ENCODE measurements around the gene P2RY14. TPM values are rescaled to one million over a fixed set of nuclear protein-coding genes. Genes with fewer than 3 reads are reported as not detected.

P2RY14 gene
- total RNA-seq, 2 donors from 2014 or later, result 1.7 to 2.9 TPM

DNA sequence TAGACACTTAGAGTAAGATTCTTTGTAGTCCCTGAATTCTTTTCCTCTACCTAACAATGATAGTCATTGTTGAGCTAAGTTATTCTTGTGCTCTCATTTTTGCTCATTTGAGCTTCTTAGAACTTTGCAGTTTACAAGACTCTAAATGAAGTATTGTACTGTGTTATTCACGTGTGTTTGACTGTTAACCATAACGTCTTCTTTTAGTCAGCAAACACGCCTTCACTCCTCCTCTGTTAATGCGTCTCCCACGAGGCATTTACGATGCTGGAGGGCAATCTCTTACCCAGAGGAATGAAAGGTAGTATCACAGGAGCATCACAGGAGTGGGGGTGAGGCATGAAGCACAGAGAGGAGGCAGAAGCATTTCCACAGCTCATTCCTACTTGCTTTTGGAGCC lies 14.8 kb upstream of the P2RY14 start:
- no peak overlapping the region for H3K27ac ChIP-seq
- no peak for DNase-seq
- H3K9me3 ChIP-seq, result no peaks in the 10 kb centered on the region
- no peaks in the 10 kb centered on the region for H3K36me3 ChIP-seq
- no peaks in the 10 kb centered on the region for H3K4me1 ChIP-seq
- H3K9ac ChIP-seq (ENCODE audit: low read depth in 2 of 2, low read length in 2 of 2), result no peak overlapping the region
- H3K4me3 ChIP-seq, result no peak overlapping the region
- intact Hi-C loops (cut with DNase I), result no loop called here
- no peaks in the 10 kb centered on the region for H3K27me3 ChIP-seq
- TF ChIP-seq, protein P1, sequence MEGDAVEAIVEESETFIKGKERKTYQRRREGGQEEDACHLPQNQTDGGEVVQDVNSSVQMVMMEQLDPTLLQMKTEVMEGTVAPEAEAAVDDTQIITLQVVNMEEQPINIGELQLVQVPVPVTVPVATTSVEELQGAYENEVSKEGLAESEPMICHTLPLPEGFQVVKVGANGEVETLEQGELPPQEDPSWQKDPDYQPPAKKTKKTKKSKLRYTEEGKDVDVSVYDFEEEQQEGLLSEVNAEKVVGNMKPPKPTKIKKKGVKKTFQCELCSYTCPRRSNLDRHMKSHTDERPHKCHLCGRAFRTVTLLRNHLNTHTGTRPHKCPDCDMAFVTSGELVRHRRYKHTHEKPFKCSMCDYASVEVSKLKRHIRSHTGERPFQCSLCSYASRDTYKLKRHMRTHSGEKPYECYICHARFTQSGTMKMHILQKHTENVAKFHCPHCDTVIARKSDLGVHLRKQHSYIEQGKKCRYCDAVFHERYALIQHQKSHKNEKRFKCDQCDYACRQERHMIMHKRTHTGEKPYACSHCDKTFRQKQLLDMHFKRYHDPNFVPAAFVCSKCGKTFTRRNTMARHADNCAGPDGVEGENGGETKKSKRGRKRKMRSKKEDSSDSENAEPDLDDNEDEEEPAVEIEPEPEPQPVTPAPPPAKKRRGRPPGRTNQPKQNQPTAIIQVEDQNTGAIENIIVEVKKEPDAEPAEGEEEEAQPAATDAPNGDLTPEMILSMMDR (IDR thresholded peaks at IDR 0.05), result no peak

DNA sequence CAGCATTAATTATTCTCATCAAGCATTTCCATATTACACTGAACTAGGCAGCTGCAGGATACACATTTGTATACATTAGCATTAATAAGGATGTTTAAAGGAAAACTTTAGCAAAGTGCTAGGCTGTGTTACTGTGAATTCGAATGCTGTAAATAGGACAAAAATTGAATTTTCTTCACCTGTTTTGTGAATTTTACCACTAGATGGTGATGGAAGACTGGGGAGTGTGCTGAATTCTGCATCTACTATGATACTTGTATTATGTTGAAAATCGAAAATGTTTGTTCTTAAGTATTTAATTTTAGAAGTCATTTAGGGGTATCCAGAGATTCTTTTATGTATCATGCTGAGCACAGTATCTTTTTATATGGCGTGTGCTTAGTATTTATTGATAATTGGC lies 12.3 kb upstream of the P2RY14 start:
- no peaks in the 10 kb centered on the region for H3K36me3 ChIP-seq
- intact Hi-C loops (cut with DNase I), result no loop called here
- DNase-seq, result no peak
- no peak overlapping the region for H3K4me3 ChIP-seq
- no peaks in the 10 kb centered on the region for H3K27me3 ChIP-seq
- no peaks in the 10 kb centered on the region for H3K9me3 ChIP-seq
- H3K9ac ChIP-seq (ENCODE audit: low read depth in 2 of 2, low read length in 2 of 2), result no peak overlapping the region
- TF ChIP-seq, protein P1 (IDR thresholded peaks at IDR 0.05), result no peak
- no peaks in the 10 kb centered on the region for H3K4me1 ChIP-seq
- H3K27ac ChIP-seq, result no peak overlapping the region

DNA sequence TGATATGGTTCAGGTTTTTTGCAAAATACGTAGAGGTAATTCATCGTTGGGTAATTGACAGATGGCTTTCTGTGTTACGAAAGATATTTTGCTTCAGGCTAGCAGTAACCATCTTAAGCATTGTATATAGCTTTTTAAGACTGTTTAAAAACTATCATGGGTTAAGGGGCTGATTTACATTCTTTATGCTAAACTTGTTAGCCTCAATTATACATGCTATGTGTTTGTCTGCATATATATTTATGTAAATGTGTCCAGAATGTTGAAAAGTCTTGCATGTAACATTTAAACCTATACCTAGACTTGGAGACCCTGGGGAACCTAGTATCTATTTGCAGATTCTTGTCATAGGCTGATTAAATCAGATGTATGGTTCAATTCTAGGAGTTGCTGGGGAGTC lies 11.1 kb upstream of the P2RY14 start:
- H3K4me1 ChIP-seq, result no peaks in the 10 kb centered on the region
- TF ChIP-seq, protein P1 (IDR thresholded peaks at IDR 0.05), result no peak
- intact Hi-C loops (cut with DNase I), result no loop called here
- no peak overlapping the region for H3K4me3 ChIP-seq
- no peak overlapping the region for H3K9ac ChIP-seq (ENCODE audit: low read depth in 2 of 2, low read length in 2 of 2)
- H3K36me3 ChIP-seq, result no peaks in the 10 kb centered on the region
- no peaks in the 10 kb centered on the region for H3K27me3 ChIP-seq
- no peak for DNase-seq
- H3K27ac ChIP-seq, result no peak overlapping the region
- no peaks in the 10 kb centered on the region for H3K9me3 ChIP-seq

DNA sequence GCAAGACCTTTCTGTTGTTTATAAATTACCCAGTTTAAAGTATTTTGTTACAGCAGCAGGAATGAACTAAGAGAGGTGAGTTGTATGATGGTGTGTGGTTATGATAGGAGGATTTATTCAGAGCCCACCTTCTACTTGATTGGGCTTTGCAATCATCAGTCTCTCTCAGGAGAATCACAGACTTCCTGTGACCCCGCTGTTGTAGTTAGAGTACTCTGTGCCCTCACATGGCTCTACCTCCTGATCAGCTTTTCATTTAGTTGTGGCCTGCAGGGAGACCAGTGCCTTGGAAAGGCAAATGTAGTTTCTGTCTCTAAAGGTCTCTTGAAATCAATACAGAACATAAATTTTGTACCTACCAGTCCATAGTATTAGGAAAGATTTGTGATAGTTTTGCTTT lies 7.6 kb upstream of the P2RY14 start:
- Histone ChIP-seq H3K27ac (no peak overlapping the region), H3K9ac (ENCODE audit: low read depth in 2 of 2, low read length in 2 of 2) (no peak overlapping the region), H3K4me1 (no peaks in the 10 kb centered on the region), H3K27me3 (no peaks in the 10 kb centered on the region), H3K36me3 (no peaks in the 10 kb centered on the region), H3K4me3 (no peak overlapping the region), H3K9me3 (no peaks in the 10 kb centered on the region)
- TF ChIP-seq, protein P1 (IDR thresholded peaks at IDR 0.05), result no peak
- DNase-seq, result no peak
- intact Hi-C loops (cut with DNase I), result no loop called here

DNA sequence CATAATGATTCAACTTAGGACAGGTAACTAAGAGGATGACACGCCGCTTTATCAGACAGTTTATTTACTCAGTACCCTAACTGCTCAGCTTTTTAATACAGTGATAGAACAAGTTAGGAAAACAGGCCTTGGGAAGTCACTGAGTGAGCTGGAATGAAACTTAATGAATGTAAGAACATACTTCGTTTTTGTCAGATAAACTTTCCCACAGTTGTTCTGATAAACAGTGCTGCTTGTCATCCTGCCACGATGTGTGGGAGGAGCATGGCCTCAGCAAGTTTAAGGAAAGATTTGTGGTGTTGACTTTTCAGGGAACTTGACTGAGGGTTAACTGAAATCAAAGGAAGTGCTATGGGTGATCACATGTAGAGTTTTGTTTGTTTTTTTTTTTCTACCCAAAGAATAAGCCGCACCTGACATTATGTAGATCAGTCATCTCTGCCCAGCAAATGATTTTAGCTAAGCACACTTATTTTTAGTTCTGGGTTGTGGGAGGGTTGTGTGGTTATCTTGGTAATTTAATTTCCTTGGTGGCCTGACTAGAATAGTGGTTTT lies 5.6 kb upstream of the P2RY14 start:
- H3K27me3 ChIP-seq, result no peaks in the 10 kb centered on the region
- TF ChIP-seq, protein P1 (IDR thresholded peaks at IDR 0.05), result no peak
- no peak overlapping the region for H3K9ac ChIP-seq (ENCODE audit: low read depth in 2 of 2, low read length in 2 of 2)
- peak overlapping the region; percentile 20 for H3K27ac ChIP-seq
- H3K4me3 ChIP-seq, result no peak overlapping the region
- H3K9me3 ChIP-seq, result no peaks in the 10 kb centered on the region
- no peaks in the 10 kb centered on the region for H3K36me3 ChIP-seq
- intact Hi-C loops (cut with DNase I), result loop anchor here (2.0 to 5.0 kb wide), 2 partner anchors 57 to 115 kb away; no protein-coding TSS in a partner anchor
- DNase-seq, result peak; percentile 28
- H3K4me1 ChIP-seq, result no peaks in the 10 kb centered on the region
